DMS79 treated with DMSO at 0.1 percent for 48 hours (cell line): ENCODE data around the gene SPIRE1.
"Not testable (repeated sequence)": the region's sequence is repeated elsewhere in the genome, so short reads cannot be mapped to it uniquely, and the experiment has no call there.

Experiments
- DNase-seq: peaks from one replicate; lab custom pipeline; 2025; lab: John Stamatoyannopoulos, UW

The SPIRE1 gene

GRCh38 chr18:12411456-12411855 is 246.5 kb downstream of the SPIRE1 start:
- no peak for DNase-seq

- DNase-seq = not testable (repeated sequence)
Measured at GRCh38 chr18:12410747-12411146, 247.2 kb downstream of the SPIRE1 start.

- DNase-seq = no peak
Measured at GRCh38 chr18:12410081-12410481, 247.8 kb downstream of the SPIRE1 start.

- no peak for DNase-seq
Measured at GRCh38 chr18:12409469-12409868, 248.4 kb downstream of the SPIRE1 start.

- peak; percentile 20 for DNase-seq
Measured at GRCh38 chr18:12408247-12408869, 249.5 kb downstream of the SPIRE1 start.

GRCh38 chr18:12406371-12407111 is 251.4 kb downstream of the SPIRE1 start:
- no peak for DNase-seq

- no peak for DNase-seq
Measured at GRCh38 chr18:12405066-12405465, 252.8 kb downstream of the SPIRE1 start.

- no peak for DNase-seq
Measured at GRCh38 chr18:12403601-12404506, 254.1 kb downstream of the SPIRE1 start.

- DNase-seq = no peak
Measured at GRCh38 chr18:12401881-12402280, 256.0 kb downstream of the SPIRE1 start.

GRCh38 chr18:12399231-12399630 is 258.7 kb downstream of the SPIRE1 start:
- DNase-seq = no peak

- DNase-seq = no peak
Measured at GRCh38 chr18:12398625-12399024, 259.3 kb downstream of the SPIRE1 start.

- DNase-seq = no peak
Measured at GRCh38 chr18:12397793-12398192, 260.1 kb downstream of the SPIRE1 start.

GRCh38 chr18:12397254-12397653 is 260.7 kb downstream of the SPIRE1 start:
- DNase-seq = no peak
